A549 (cell line): Measurements from ENCODE around the gene PASK.

Experiments
- BCL3 ChIP-seq: fragments of >200 bp; sonication (Bioruptor Twin); formaldehyde crosslinking; IDR thresholded peaks from 3 replicates; pipeline ENCODE4 v1.6.1; 2016
- BHLHE40 ChIP-seq: IDR thresholded peaks from 2 replicates; pipeline ENCODE4 v1.6.1; 2012; ENCODE audit warnings: low read depth, low read length, inconsistent platforms
- CTCF ChIP-seq: fragments of >200 bp; sonication (Bioruptor Twin); formaldehyde crosslinking; IDR thresholded peaks from 3 replicates; pipeline ENCODE4 v1.5.1; 2016
- JUN ChIP-seq, 2 experiments: fragments of >200 bp; sonication (Bioruptor Twin); formaldehyde crosslinking; IDR thresholded peaks; 2 replicates in 1 of 2; 3 replicates in 1 of 2; pipeline ENCODE4 v1.6.1; 2016 to 2017
- MAZ ChIP-seq: fragments of 150-350 bp; IDR thresholded peaks from 2 replicates; pipeline ENCODE4 v1.6.1; 2014; ENCODE audit warnings: antibody characterized with exemption, low read depth, low read length, borderline replicate concordance
- MYC ChIP-seq: IDR thresholded peaks from 2 replicates; pipeline ENCODE4 v1.6.1; 2012; ENCODE audit warnings: mild to moderate bottlenecking, inconsistent platforms, low read length, improper control_type of control experiment, borderline replicate concordance
- NR3C1 ChIP-seq: fragments of >200 bp; sonication (Bioruptor Twin); formaldehyde crosslinking; IDR thresholded peaks from 3 replicates; pipeline ENCODE4 v1.6.1; 2017
- PHF8 ChIP-seq: fragments of 200-600 bp; sonication (generic); IDR thresholded peaks from 2 replicates; pipeline ENCODE4 v1.6.1; 2016; ENCODE audit warnings: low read depth, mild to moderate bottlenecking, antibody characterized with exemption, moderate library complexity, borderline replicate concordance
- POLR2A ChIP-seq: IDR thresholded peaks from 2 replicates; pipeline ENCODE4 v1.6.1; 2012; ENCODE audit warnings: mild to moderate bottlenecking, low read length
- POLR2AphosphoS2 ChIP-seq: conservative IDR thresholded peaks from 2 replicates; pipeline ENCODE4 v1.6.1; 2012; ENCODE audit warnings: low read length, improper control_type of control experiment, inconsistent platforms
- SMC3 ChIP-seq: fragments of >200 bp; sonication (Bioruptor Twin); formaldehyde crosslinking; IDR thresholded peaks from 3 replicates; pipeline ENCODE4 v1.6.1; 2018; ENCODE audit warnings: inconsistent platforms
- ZC3H11A ChIP-seq: fragments of 450-650 bp; IDR thresholded peaks from 2 replicates; pipeline ENCODE4 v1.6.1; 2014; ENCODE audit warnings: antibody characterized with exemption, mild to moderate bottlenecking
- ZSCAN20 ChIP-seq: fragments of 250-450 bp; sonication (Bioruptor Pico); IDR thresholded peaks from 2 replicates; pipeline ENCODE4 v1.8.0; 2022; ENCODE audit warnings: mild to moderate bottlenecking, moderate library complexity

GRCh38 chr2:241147336-241147735 lies 1.9 kb downstream of the PASK start:
- TF ChIP-seq ZSCAN20 (CRISPR knock-in tag) (no peak), BCL3 (no peak), NR3C1 (no peak), SMC3 (no peak), POLR2A (no peak), CTCF (no peak), BHLHE40 (no peak), ZC3H11A (no peak), MAZ (no peak), JUN (IDR thresholded peaks at IDR 0.05) (no peak), PHF8 (no peak), POLR2AphosphoS2 (no peak), MYC (no peak)
